Islet of Langerhans (tissue), 1 donor: ENCODE results near the gene PAIP2B.
"Not testable (repeated sequence)": the region's sequence is repeated elsewhere in the genome, so short reads cannot be mapped to it uniquely, and the experiment has no call there.

Experiments used
- FAIRE-seq: peaks from one replicate; lab custom pipeline; 2011; peaks lifted over from hg19 to GRCh38; lab: Jason Lieb, UNC

PAIP2B gene

GRCh38 chr2:71216501-71216900 is 10.4 kb downstream of the PAIP2B start:
- FAIRE-seq: no peak

GRCh38 chr2:71215447-71215846 is 11.5 kb downstream of the PAIP2B start:
- no peak for FAIRE-seq

GRCh38 chr2:71212336-71212735 is 14.6 kb downstream of the PAIP2B start:
- FAIRE-seq: no peak

GRCh38 chr2:71210292-71210691 is 16.6 kb downstream of the PAIP2B start:
- peak; percentile 76 for FAIRE-seq

- FAIRE-seq: no peak
Measured at GRCh38 chr2:71208756-71209155, 18.1 kb downstream of the PAIP2B start.

GRCh38 chr2:71207601-71208000 is 19.3 kb downstream of the PAIP2B start:
- FAIRE-seq: no peak

GRCh38 chr2:71206271-71206670 is 20.6 kb downstream of the PAIP2B start:
- FAIRE-seq: no peak

GRCh38 chr2:71191570-71191943 is 35.3 kb downstream of the PAIP2B start:
- FAIRE-seq: no peak

- no peak for FAIRE-seq
Measured at GRCh38 chr2:71190656-71191569, 36.0 kb downstream of the PAIP2B start.

GRCh38 chr2:71187589-71187988 is 39.3 kb downstream of the PAIP2B start:
- FAIRE-seq: no peak

GRCh38 chr2:71186973-71187372 is 39.9 kb downstream of the PAIP2B start:
- no peak for FAIRE-seq

- not testable (repeated sequence) for FAIRE-seq
Measured at GRCh38 chr2:71183306-71184115, 43.4 kb downstream of the PAIP2B start.

- no peak for FAIRE-seq
Measured at GRCh38 chr2:71181316-71181715, 45.6 kb downstream of the PAIP2B start.

GRCh38 chr2:71178836-71179235 is 48.1 kb downstream of the PAIP2B start:
- FAIRE-seq: not testable (repeated sequence)

GRCh38 chr2:71174207-71174606 is 52.7 kb downstream of the PAIP2B start:
- FAIRE-seq: no peak

GRCh38 chr2:71173096-71173495 is 53.8 kb downstream of the PAIP2B start:
- no peak for FAIRE-seq

GRCh38 chr2:71166812-71167211 is 60.1 kb downstream of the PAIP2B start:
- FAIRE-seq: no peak

GRCh38 chr2:71157124-71157793 is 69.6 kb downstream of the PAIP2B start:
- FAIRE-seq: no peak

- no peak for FAIRE-seq
Measured at GRCh38 chr2:71156573-71156972, 70.3 kb downstream of the PAIP2B start.

- no peak for FAIRE-seq
Measured at GRCh38 chr2:71155846-71156245, 71.1 kb downstream of the PAIP2B start.

GRCh38 chr2:71154798-71155197 is 72.1 kb downstream of the PAIP2B start:
- no peak for FAIRE-seq

GRCh38 chr2:71154279-71154678 is 72.6 kb downstream of the PAIP2B start:
- no peak for FAIRE-seq
